Stimulated activated effector memory CD8-positive, alpha-beta T cell treated with anti-CD3 and anti-CD28 coated beads, Interleukin-12 subunit alpha, Interleukin-12 subunit beta, amount 100 ng/mL, for 72 hours (primary cell): Measurements from ENCODE around the gene CALHM6.

Experiments used
- ATAC-seq: fragments of 150-1000 bp; cut with Tn5 transposase; 2 replicates; pipeline ENCODE4 v1.10.0; 2021
- DNase-seq, 2 donors: peaks; one replicate each; pipeline ENCODE4 v3.0.0; 2021 to 2022; ENCODE audit warnings: low spot score in 2 of 2
- H3K27ac Mint-ChIP-seq: one replicate; pipeline ENCODE4 v1.8.0; 2022; ENCODE audit warnings: mild to moderate bottlenecking, mixed read lengths
- H3K36me3 Mint-ChIP-seq: one replicate; pipeline ENCODE4 v1.8.0; 2022; ENCODE audit warnings: mild to moderate bottlenecking, mixed read lengths
- H3K4me1 Mint-ChIP-seq: one replicate; pipeline ENCODE4 v1.8.0; 2022; ENCODE audit warnings: mixed read lengths
- H3K4me3 Mint-ChIP-seq: one replicate; pipeline ENCODE4 v1.8.0; 2022; ENCODE audit warnings: mild to moderate bottlenecking, mixed read lengths
- H3K9me3 Mint-ChIP-seq: one replicate; pipeline ENCODE4 v1.8.0; 2022; ENCODE audit warnings: mixed read lengths

The CALHM6 gene

GRCh38 chr6:116437656-116438055 lies 23.5 kb upstream of the CALHM6 start:
- no peak for ATAC-seq
- Mint-ChIP-seq H3K27ac (no peak overlapping the region), H3K4me1 (no peaks in the 10 kb centered on the region), H3K4me3 (no peak overlapping the region), H3K36me3 (peaks cover 6% of the 10 kb centered on the region), H3K9me3 (no peaks in the 10 kb centered on the region)
- no peak for DNase-seq

- Mint-ChIP-seq H3K9me3 (no peaks in the 10 kb centered on the region), H3K27ac (no peak overlapping the region), H3K36me3 (peaks cover 6% of the 10 kb centered on the region), H3K4me3 (no peak overlapping the region), H3K4me1 (no peaks in the 10 kb centered on the region)
- DNase-seq (no peak), ATAC-seq (no peak)
Measured at GRCh38 chr6:116438590-116439448, 22.4 kb upstream of the CALHM6 start.

- DNase-seq (no peak), ATAC-seq (no peak)
- Mint-ChIP-seq H3K9me3 (no peaks in the 10 kb centered on the region), H3K27ac (no peak overlapping the region), H3K36me3 (peaks cover 6% of the 10 kb centered on the region), H3K4me3 (no peak overlapping the region), H3K4me1 (peaks cover 5% of the 10 kb centered on the region)
Measured at GRCh38 chr6:116439522-116440051, 21.6 kb upstream of the CALHM6 start.

GRCh38 chr6:116443105-116443504 lies 18.1 kb upstream of the CALHM6 start:
- peaks cover 19% of the 10 kb centered on the region for H3K4me1 Mint-ChIP-seq

GRCh38 chr6:116444092-116444491 lies 17.1 kb upstream of the CALHM6 start:
- peaks cover 20% of the 10 kb centered on the region for H3K4me1 Mint-ChIP-seq
- DNase-seq: no peak
- no peak overlapping the region for H3K4me3 Mint-ChIP-seq
- no peaks in the 10 kb centered on the region for H3K9me3 Mint-ChIP-seq
- peak; percentile 52 for ATAC-seq
- H3K36me3 Mint-ChIP-seq: no peaks in the 10 kb centered on the region
- no peak overlapping the region for H3K27ac Mint-ChIP-seq

More at GRCh38 chr6:116443105-116443504, 18.1 kb upstream of the CALHM6 start:
- no peak overlapping the region for H3K27ac Mint-ChIP-seq
- H3K9me3 Mint-ChIP-seq: no peaks in the 10 kb centered on the region
- H3K4me3 Mint-ChIP-seq: no peak overlapping the region
- no peak for ATAC-seq
- DNase-seq: no peak
- no peaks in the 10 kb centered on the region for H3K36me3 Mint-ChIP-seq

- no peak for ATAC-seq
Measured at GRCh38 chr6:116444575-116444974, 16.6 kb upstream of the CALHM6 start.

GRCh38 chr6:116445102-116445501 lies 16.1 kb upstream of the CALHM6 start:
- no peak overlapping the region for H3K4me3 Mint-ChIP-seq
- no peak for DNase-seq
- ATAC-seq: peak; percentile 63
- no peak overlapping the region for H3K27ac Mint-ChIP-seq
- H3K9me3 Mint-ChIP-seq: no peaks in the 10 kb centered on the region
- no peaks in the 10 kb centered on the region for H3K36me3 Mint-ChIP-seq
- H3K4me1 Mint-ChIP-seq: peaks cover 22% of the 10 kb centered on the region

More at GRCh38 chr6:116444575-116444974, 16.6 kb upstream of the CALHM6 start:
- Mint-ChIP-seq H3K4me1 (peaks cover 20% of the 10 kb centered on the region), H3K4me3 (no peak overlapping the region), H3K27ac (no peak overlapping the region), H3K9me3 (no peaks in the 10 kb centered on the region), H3K36me3 (no peaks in the 10 kb centered on the region)
- DNase-seq: no peak

- Mint-ChIP-seq H3K36me3 (no peaks in the 10 kb centered on the region), H3K27ac (no peak overlapping the region), H3K9me3 (no peaks in the 10 kb centered on the region), H3K4me1 (peaks cover 32% of the 10 kb centered on the region), H3K4me3 (no peak overlapping the region)
- DNase-seq (no peak), ATAC-seq (peak; percentile 58)
Measured at GRCh38 chr6:116446399-116446798, 14.8 kb upstream of the CALHM6 start.

GRCh38 chr6:116447052-116447451 lies 14.1 kb upstream of the CALHM6 start:
- Mint-ChIP-seq H3K4me1 (peaks cover 35% of the 10 kb centered on the region), H3K27ac (no peak overlapping the region)

GRCh38 chr6:116447496-116448011 lies 13.6 kb upstream of the CALHM6 start:
- Mint-ChIP-seq H3K27ac (no peak overlapping the region), H3K36me3 (no peaks in the 10 kb centered on the region), H3K9me3 (no peaks in the 10 kb centered on the region), H3K4me1 (peaks cover 35% of the 10 kb centered on the region), H3K4me3 (no peak overlapping the region)
- DNase-seq (no peak), ATAC-seq (peak; percentile 73)

More at GRCh38 chr6:116447052-116447451, 14.1 kb upstream of the CALHM6 start:
- Mint-ChIP-seq H3K9me3 (no peaks in the 10 kb centered on the region), H3K4me3 (no peak overlapping the region), H3K36me3 (no peaks in the 10 kb centered on the region)
- DNase-seq (no peak), ATAC-seq (no peak)

GRCh38 chr6:116449565-116449964 lies 11.6 kb upstream of the CALHM6 start:
- H3K27ac Mint-ChIP-seq: no peak overlapping the region
- DNase-seq (no peak), ATAC-seq (no peak)
- peaks cover 30% of the 10 kb centered on the region for H3K4me1 Mint-ChIP-seq
- no peaks in the 10 kb centered on the region for H3K9me3 Mint-ChIP-seq
- no peaks in the 10 kb centered on the region for H3K36me3 Mint-ChIP-seq
- H3K4me3 Mint-ChIP-seq: no peak overlapping the region

- no peak overlapping the region for H3K27ac Mint-ChIP-seq
- no peak overlapping the region for H3K4me3 Mint-ChIP-seq
- ATAC-seq (no peak), DNase-seq (no peak)
- peaks cover 23% of the 10 kb centered on the region for H3K4me1 Mint-ChIP-seq
- no peaks in the 10 kb centered on the region for H3K9me3 Mint-ChIP-seq
- H3K36me3 Mint-ChIP-seq: no peaks in the 10 kb centered on the region
Measured at GRCh38 chr6:116450185-116450710, 10.9 kb upstream of the CALHM6 start.

GRCh38 chr6:116450769-116451740 lies 10.1 kb upstream of the CALHM6 start:
- Mint-ChIP-seq H3K27ac (no peak overlapping the region), H3K4me3 (no peak overlapping the region)

GRCh38 chr6:116451916-116452315 lies 9.3 kb upstream of the CALHM6 start:
- H3K9me3 Mint-ChIP-seq: no peaks in the 10 kb centered on the region
- ATAC-seq (no peak), DNase-seq (no peak)
- H3K4me1 Mint-ChIP-seq: peaks cover 21% of the 10 kb centered on the region
- no peaks in the 10 kb centered on the region for H3K36me3 Mint-ChIP-seq
- H3K4me3 Mint-ChIP-seq: no peak overlapping the region
- no peak overlapping the region for H3K27ac Mint-ChIP-seq

More at GRCh38 chr6:116450769-116451740, 10.1 kb upstream of the CALHM6 start:
- DNase-seq (no peak), ATAC-seq (peak; percentile 40)
- H3K36me3 Mint-ChIP-seq: no peaks in the 10 kb centered on the region
- H3K4me1 Mint-ChIP-seq: peaks cover 21% of the 10 kb centered on the region
- no peaks in the 10 kb centered on the region for H3K9me3 Mint-ChIP-seq

GRCh38 chr6:116452531-116452930 lies 8.6 kb upstream of the CALHM6 start:
- DNase-seq (no peak), ATAC-seq (no peak)

More at GRCh38 chr6:116452531-116452930, 8.6 kb upstream of the CALHM6 start:
- Mint-ChIP-seq H3K9me3 (no peaks in the 10 kb centered on the region), H3K36me3 (no peaks in the 10 kb centered on the region), H3K27ac (no peak overlapping the region), H3K4me1 (peaks cover 21% of the 10 kb centered on the region), H3K4me3 (no peak overlapping the region)
